ENCODE data around the gene PCDH9.

DNA sequence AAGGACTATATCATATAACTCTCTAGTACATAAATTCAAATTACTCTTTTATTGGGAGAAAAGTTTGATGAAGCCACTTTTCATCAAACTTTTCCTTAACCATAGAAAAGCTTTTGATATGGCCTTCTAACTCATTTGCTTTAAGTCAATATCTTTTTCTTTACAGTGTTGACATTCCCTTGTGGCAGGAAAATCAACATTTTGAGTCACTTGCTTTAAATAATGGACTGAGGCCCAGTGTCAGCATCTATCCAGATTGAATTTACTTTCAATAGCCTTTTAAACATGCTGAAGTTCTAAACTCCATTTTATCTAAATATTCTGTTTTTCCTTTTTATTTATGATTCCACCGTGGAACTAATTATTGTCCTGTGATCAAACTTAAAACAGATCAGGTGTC, 62.7 kb downstream of the PCDH9 start:
- TF ChIP-seq, protein P1, sequence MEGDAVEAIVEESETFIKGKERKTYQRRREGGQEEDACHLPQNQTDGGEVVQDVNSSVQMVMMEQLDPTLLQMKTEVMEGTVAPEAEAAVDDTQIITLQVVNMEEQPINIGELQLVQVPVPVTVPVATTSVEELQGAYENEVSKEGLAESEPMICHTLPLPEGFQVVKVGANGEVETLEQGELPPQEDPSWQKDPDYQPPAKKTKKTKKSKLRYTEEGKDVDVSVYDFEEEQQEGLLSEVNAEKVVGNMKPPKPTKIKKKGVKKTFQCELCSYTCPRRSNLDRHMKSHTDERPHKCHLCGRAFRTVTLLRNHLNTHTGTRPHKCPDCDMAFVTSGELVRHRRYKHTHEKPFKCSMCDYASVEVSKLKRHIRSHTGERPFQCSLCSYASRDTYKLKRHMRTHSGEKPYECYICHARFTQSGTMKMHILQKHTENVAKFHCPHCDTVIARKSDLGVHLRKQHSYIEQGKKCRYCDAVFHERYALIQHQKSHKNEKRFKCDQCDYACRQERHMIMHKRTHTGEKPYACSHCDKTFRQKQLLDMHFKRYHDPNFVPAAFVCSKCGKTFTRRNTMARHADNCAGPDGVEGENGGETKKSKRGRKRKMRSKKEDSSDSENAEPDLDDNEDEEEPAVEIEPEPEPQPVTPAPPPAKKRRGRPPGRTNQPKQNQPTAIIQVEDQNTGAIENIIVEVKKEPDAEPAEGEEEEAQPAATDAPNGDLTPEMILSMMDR (IDR thresholded peaks at IDR 0.05 in 2 of 3, conservative IDR thresholded peaks at IDR 0.05 in 1 of 3; ENCODE audit: control insufficient read depth in 2 of 3, extremely low read depth in 1 of 3, insufficient read depth in 1 of 3, low read depth in 3 of 3, low read length in 3 of 3), result no peak
- TF ChIP-seq EP300 (IDR thresholded peaks at IDR 0.05; ENCODE audit: borderline replicate concordance in 1 of 2, control insufficient read depth in 1 of 2, low read depth in 2 of 2, low read length in 2 of 2) (no peak), EZH2 (IDR thresholded peaks at IDR 0.05; ENCODE audit: borderline replicate concordance, control insufficient read depth, low read depth, low read length) (no peak), PAX5 (IDR thresholded peaks at IDR 0.05; ENCODE audit: borderline replicate concordance, low read depth, low read length) (no peak), POLR2A (IDR thresholded peaks at IDR 0.05; ENCODE audit: low read depth, low read length) (no peak), SUZ12 (IDR thresholded peaks at IDR 0.05; ENCODE audit: unreplicated experiment) (no peak), TAF1 (IDR thresholded peaks at IDR 0.05; ENCODE audit: borderline replicate concordance, low read depth, low read length) (no peak), SIN3A (IDR thresholded peaks at IDR 0.05; ENCODE audit: low read depth, low read length) (no peak), MEF2B (IDR thresholded peaks at IDR 0.05; ENCODE audit: partially characterized antibody, poor library complexity, severe bottlenecking) (no peak), HDAC2 (IDR thresholded peaks at IDR 0.05) (no peak), MYC (IDR thresholded peaks at IDR 0.05; ENCODE audit: insufficient read depth, insufficient read length, insufficient replicate concordance, low read length, severe bottlenecking) (no peak)
- TF ChIP-seq, protein P2, sequence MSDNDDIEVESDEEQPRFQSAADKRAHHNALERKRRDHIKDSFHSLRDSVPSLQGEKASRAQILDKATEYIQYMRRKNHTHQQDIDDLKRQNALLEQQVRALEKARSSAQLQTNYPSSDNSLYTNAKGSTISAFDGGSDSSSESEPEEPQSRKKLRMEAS (IDR thresholded peaks at IDR 0.05; ENCODE audit: low read depth, low read length), result no peak
- TF ChIP-seq, protein P3, sequence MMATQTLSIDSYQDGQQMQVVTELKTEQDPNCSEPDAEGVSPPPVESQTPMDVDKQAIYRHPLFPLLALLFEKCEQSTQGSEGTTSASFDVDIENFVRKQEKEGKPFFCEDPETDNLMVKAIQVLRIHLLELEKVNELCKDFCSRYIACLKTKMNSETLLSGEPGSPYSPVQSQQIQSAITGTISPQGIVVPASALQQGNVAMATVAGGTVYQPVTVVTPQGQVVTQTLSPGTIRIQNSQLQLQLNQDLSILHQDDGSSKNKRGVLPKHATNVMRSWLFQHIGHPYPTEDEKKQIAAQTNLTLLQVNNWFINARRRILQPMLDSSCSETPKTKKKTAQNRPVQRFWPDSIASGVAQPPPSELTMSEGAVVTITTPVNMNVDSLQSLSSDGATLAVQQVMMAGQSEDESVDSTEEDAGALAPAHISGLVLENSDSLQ (IDR thresholded peaks at IDR 0.05), result no peak
